ENCODE results near the gene TEX50. TPM values are rescaled to one million over a fixed set of nuclear protein-coding genes. Genes with fewer than 3 reads are reported as not detected.
"Not testable (repeated sequence)": the region's sequence is repeated elsewhere in the genome, so short reads cannot be mapped to it uniquely, and the experiment has no call there.

The TEX50 gene
- total RNA-seq, 1 experiment from 2014 or later, result not detected

DNA sequence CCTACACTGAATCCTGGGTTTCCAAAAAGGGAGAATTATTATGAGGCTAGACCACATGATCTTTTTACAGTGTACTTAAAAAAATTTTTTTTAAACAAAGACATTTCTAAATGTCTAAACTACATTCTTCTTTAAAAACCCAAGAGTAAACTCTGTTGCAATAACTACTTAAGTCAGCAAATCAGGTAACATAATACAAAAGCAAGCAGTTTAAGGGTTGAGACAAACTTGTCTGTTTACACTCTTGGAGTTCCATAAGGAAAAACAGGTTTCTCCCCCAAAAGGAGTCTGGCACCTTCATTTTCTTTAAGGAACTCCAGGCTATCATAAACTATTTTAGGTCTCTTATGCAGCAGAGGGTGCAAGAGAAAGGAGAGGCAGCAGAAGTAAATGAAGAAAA, 47.0 kb downstream of the TEX50 start:
- CTCF ChIA-PET, result interaction anchor here (0.7 to 1.6 kb wide), 2 partner anchors 8 kb away, joined by 3 to 5 read pairs; no protein-coding TSS in a partner anchor
- POLR2A ChIA-PET, result interaction anchor here (0.7 to 1.3 kb wide), 2 partner anchors 10 to 32 kb away, joined by 3 read pairs; partner anchors contain the start of gene KLHL20

DNA sequence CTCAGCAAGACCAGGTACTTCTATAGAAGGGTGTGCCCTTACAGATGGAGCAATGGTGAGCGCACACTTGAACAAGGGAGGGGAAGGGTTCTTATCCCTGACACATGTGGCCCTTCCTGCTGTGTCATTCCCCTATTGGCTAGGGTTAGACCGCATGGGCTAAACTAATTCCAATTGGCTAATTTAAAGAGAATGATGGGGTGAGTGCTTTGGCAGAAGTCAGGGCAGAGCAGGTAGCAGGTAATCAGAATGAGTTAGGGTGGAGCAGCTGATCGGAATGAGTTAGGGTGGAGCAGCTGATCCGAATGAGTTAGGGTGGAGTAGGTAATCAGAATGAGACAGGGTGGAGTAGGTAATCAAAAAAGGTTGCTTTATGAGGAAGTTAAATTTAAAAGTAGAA, 48.7 kb downstream of the TEX50 start:
- intact Hi-C loops (cut with micrococcal nuclease); H3K4me1 Mint-ChIP-seq (ENCODE audit: insufficient read depth, unreplicated experiment); H3K27ac Mint-ChIP-seq (ENCODE audit: low read depth, unreplicated experiment); DNase-seq (ENCODE audit: unreplicated experiment); H3K4me3 Mint-ChIP-seq (ENCODE audit: unreplicated experiment); BruUV-seq (replicated peaks); H3K36me3 Mint-ChIP-seq (ENCODE audit: insufficient read depth, unreplicated experiment); H3K27me3 Mint-ChIP-seq (ENCODE audit: insufficient read depth, unreplicated experiment): not testable (repeated sequence)
- peaks cover 13% of the 10 kb centered on the region for H3K9me3 Mint-ChIP-seq (ENCODE audit: unreplicated experiment)
- ChIA-PET POLR2A (interaction anchor here (1.0 to 1.1 kb wide), 2 partner anchors 10 to 32 kb away, joined by 4 to 5 read pairs; no protein-coding TSS in a partner anchor), CTCF (interaction anchor here (1.0 kb wide), 1 partner anchor 252 kb away, joined by 4 read pairs; no protein-coding TSS in a partner anchor)

More for the DNA sequence above, 47.0 kb downstream of the TEX50 start:
- Mint-ChIP-seq H3K4me3 (ENCODE audit: unreplicated experiment) (no peak overlapping the region), H3K9me3 (ENCODE audit: unreplicated experiment) (peaks cover 19% of the 10 kb centered on the region), H3K36me3 (ENCODE audit: insufficient read depth, unreplicated experiment) (peaks cover 5% of the 10 kb centered on the region), H3K4me1 (ENCODE audit: insufficient read depth, unreplicated experiment) (no peaks in the 10 kb centered on the region), H3K27ac (ENCODE audit: low read depth, unreplicated experiment) (no peak overlapping the region), H3K27me3 (ENCODE audit: insufficient read depth, unreplicated experiment) (no peaks in the 10 kb centered on the region)
- intact Hi-C loops (cut with micrococcal nuclease), result no loop called here
- no TSS peak for BruUV-seq (replicated peaks)
- no peak for DNase-seq (ENCODE audit: unreplicated experiment)
- TF ChIP-seq, protein P1, sequence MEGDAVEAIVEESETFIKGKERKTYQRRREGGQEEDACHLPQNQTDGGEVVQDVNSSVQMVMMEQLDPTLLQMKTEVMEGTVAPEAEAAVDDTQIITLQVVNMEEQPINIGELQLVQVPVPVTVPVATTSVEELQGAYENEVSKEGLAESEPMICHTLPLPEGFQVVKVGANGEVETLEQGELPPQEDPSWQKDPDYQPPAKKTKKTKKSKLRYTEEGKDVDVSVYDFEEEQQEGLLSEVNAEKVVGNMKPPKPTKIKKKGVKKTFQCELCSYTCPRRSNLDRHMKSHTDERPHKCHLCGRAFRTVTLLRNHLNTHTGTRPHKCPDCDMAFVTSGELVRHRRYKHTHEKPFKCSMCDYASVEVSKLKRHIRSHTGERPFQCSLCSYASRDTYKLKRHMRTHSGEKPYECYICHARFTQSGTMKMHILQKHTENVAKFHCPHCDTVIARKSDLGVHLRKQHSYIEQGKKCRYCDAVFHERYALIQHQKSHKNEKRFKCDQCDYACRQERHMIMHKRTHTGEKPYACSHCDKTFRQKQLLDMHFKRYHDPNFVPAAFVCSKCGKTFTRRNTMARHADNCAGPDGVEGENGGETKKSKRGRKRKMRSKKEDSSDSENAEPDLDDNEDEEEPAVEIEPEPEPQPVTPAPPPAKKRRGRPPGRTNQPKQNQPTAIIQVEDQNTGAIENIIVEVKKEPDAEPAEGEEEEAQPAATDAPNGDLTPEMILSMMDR (IDR thresholded peaks at IDR 0.05; ENCODE audit: unreplicated experiment), result no peak

DNA sequence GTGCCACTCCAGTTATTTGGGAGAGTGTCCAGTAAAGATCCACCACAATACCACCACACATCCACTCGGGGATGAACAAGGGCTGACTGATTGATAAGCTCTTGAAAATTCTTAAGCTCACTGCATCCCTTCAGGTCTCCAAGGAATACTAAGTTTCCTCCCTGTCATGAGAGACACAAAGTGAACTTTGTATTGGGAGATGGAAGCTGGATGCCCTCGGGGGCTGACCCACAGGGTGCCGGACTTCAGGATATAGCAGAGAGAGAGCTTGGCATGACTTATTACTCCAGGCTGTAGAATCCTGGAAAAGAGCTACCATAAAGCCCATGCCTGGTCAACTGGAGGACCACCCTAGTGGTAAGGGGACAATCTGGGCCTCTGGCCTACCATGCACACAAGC, 50.0 kb downstream of the TEX50 start:
- H3K36me3 Mint-ChIP-seq (ENCODE audit: insufficient read depth, unreplicated experiment); CTCF ChIA-PET; BruUV-seq (replicated peaks); H3K27ac Mint-ChIP-seq (ENCODE audit: low read depth, unreplicated experiment); intact Hi-C loops (cut with micrococcal nuclease); H3K4me1 Mint-ChIP-seq (ENCODE audit: insufficient read depth, unreplicated experiment); H3K9me3 Mint-ChIP-seq (ENCODE audit: unreplicated experiment); H3K4me3 Mint-ChIP-seq (ENCODE audit: unreplicated experiment); DNase-seq (ENCODE audit: unreplicated experiment); H3K27me3 Mint-ChIP-seq (ENCODE audit: insufficient read depth, unreplicated experiment): not testable (repeated sequence)
- POLR2A ChIA-PET, result interaction anchor here (0.6 to 1.0 kb wide), 2 partner anchors 8 to 30 kb away, joined by 3 to 4 read pairs; partner anchors contain the start of gene KLHL20

Other genes with a start within 250 kb of the TEX50 start
- 502 and 563 TPM in 2 replicates for gene PRDX6, start 158.0 kb upstream of the TEX50 start, total RNA-seq (2022)
- not detected in 2 replicates for gene SLC9C2, start 32.3 kb upstream of the TEX50 start, total RNA-seq (2022)
- 0.42 TPM in 1 of 2 replicates, not detected in the other for gene ANKRD45, start 34.5 kb downstream of the TEX50 start, total RNA-seq (2022)
- 36.7 and 44.3 TPM in 2 replicates for gene KLHL20, start 79.6 kb downstream of the TEX50 start, total RNA-seq (2022)
- 34.6 and 40.4 TPM in 2 replicates for gene DARS2, start 189.3 kb downstream of the TEX50 start, total RNA-seq (2022)
- 14.1 and 24.5 TPM in 2 replicates for gene CENPL, start 189.5 kb downstream of the TEX50 start, total RNA-seq (2022)
- gene GAS5, start 232.7 kb downstream of the TEX50 start, total RNA-seq (2022), result 3,184 and 3,772 TPM in 2 replicates
- 12.8 and 15.2 TPM in 2 replicates for gene ZBTB37, start 233.0 kb downstream of the TEX50 start, total RNA-seq (2022)

Data from MCF 10A (cell line).